Smooth muscle cell of bladder (primary cell): ENCODE measurements around the gene AMELY. TPM values are rescaled to one million over a fixed set of nuclear protein-coding genes. Genes with fewer than 3 reads are reported as not detected.

ENCODE experiments used
- total RNA-seq: library from RNA; depleted of rRNA; stranded (reverse); fragments of >200 nt; gene quantifications from 2 replicates; pipeline ENCODE4 v1.2.3, GENCODE V29; 2014

Gene AMELY
- total RNA-seq = not detected in 2 replicates

DNA sequence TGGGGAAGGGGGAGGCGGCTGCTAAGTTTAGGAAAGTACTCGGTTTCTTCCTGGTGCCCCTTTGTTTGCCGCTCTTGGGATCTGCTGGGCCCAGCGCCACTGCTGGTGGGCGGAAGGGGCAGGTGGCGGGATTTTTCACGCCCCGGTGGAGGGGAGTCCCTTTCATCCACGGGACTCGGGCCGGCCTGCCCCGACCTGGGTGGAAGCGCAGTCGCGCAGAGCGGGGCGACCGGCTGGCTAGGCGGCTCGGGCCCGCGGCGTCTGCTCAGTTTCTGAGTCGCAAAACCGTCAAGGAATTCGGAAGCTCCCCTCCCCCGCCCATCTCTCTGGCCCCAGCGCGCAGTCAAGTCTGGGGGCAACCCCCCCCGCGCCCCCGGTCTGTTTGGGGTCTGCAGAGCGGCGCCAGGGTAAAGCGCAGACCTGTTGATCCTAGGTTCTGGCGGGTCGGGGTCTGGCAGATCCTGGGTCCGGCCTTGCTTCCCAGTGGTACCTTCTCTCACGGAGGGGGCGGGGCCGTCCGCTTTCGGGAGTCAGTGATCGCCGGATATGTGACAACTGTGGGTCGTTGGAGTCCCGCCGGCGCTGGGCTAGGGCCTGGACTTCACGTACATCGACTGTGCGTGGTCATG, at the start of gene AMELY:
Gene AMELY (minus strand): TSS at position 500 of the 629 bp plus-strand sequence. CDS start 39,144 bp downstream, outside the sequence.

DNA sequence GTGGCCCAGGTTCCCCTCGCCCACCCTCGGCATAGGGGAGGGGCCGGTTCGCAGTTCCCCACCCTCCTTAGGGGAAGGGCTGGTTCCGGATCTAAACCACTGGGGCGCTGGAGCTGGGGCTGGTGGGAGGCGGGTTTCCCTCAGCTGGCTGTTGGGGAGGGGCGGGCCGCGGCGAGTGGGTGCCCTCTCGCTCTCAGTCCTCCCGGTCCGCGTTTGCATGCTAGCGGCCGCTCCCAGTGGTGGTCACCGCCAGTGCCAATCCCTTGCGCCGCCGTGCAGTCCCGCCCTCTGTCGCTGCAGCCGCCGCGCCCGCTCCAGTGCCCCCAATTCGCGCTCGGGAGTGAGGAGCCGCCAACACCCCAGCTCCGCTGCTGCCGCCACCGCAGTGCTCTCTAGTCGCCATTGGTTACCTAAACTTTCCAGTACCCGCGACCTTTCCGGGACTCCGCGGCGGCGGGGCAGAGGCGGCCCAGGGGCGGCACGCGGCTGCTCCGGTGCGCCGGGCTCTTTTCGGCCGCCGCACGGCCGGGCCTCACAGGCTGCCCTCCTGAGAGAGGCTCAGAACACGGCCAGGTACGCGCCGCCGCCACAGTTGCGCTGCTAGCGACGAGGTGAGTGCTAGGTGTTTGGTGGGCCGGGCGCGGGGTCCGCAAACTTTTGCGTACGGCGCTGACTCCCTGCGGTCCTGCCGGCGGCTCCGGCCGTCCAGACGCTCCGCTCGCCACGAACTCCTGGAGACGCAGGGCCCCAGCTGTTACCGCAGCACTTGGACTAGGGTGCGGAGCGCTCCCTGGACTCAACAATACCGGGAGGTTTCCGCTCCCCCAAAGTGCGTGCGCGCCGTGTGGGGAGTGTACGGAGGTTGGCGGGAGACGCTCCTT, 940 bp downstream of the AMELY start, which contains the start of gene TBL1Y:
Gene TBL1Y (plus strand): TSS at position 326 of the 881 bp plus-strand sequence. CDS start 114,388 bp downstream, outside the sequence.

Other genes starting within 250 kb of the AMELY start
- not detected in 2 replicates for gene TBL1Y, start 1.1 kb downstream of the AMELY start, total RNA-seq